Activated naive CD4-positive, alpha-beta T cell treated with anti-CD3 and anti-CD28 coated beads, Interleukin-2, amount 10 ng/mL, durations not matched to agents 7 days and 5 days (primary cell): ENCODE measurements around the gene PAQR8.

Source experiments
- CTCF ChIA-PET: fragments of 350-600 bp; sonication (Branson Sonifier 250); formaldehyde crosslinking; loops from one replicate; lab custom pipeline; 2021; ENCODE audit warnings: antibody characterized with exemption; lab: Charles Lee
- DNase-seq: peaks from one replicate; pipeline ENCODE4 v3.0.0-alpha.2; 2020
- H3K27ac Mint-ChIP-seq: one replicate; pipeline ENCODE4 v1.8.0; 2021; ENCODE audit warnings: mild to moderate bottlenecking, moderate library complexity, mixed read lengths
- H3K27me3 Mint-ChIP-seq: one replicate; pipeline ENCODE4 v1.8.0; 2021; ENCODE audit warnings: mild to moderate bottlenecking, mixed read lengths
- H3K36me3 Mint-ChIP-seq: one replicate; pipeline ENCODE4 v1.8.0; 2021; ENCODE audit warnings: mixed read lengths
- H3K4me1 Mint-ChIP-seq: one replicate; pipeline ENCODE4 v1.8.0; 2021; ENCODE audit warnings: mixed read lengths
- H3K4me3 Mint-ChIP-seq: one replicate; pipeline ENCODE4 v1.8.0; 2021; ENCODE audit warnings: mild to moderate bottlenecking, moderate library complexity, mixed read lengths
- H3K9me3 Mint-ChIP-seq: one replicate; pipeline ENCODE4 v1.8.0; 2021; ENCODE audit warnings: mixed read lengths

PAQR8 gene, protein sequence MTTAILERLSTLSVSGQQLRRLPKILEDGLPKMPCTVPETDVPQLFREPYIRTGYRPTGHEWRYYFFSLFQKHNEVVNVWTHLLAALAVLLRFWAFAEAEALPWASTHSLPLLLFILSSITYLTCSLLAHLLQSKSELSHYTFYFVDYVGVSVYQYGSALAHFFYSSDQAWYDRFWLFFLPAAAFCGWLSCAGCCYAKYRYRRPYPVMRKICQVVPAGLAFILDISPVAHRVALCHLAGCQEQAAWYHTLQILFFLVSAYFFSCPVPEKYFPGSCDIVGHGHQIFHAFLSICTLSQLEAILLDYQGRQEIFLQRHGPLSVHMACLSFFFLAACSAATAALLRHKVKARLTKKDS

DNA sequence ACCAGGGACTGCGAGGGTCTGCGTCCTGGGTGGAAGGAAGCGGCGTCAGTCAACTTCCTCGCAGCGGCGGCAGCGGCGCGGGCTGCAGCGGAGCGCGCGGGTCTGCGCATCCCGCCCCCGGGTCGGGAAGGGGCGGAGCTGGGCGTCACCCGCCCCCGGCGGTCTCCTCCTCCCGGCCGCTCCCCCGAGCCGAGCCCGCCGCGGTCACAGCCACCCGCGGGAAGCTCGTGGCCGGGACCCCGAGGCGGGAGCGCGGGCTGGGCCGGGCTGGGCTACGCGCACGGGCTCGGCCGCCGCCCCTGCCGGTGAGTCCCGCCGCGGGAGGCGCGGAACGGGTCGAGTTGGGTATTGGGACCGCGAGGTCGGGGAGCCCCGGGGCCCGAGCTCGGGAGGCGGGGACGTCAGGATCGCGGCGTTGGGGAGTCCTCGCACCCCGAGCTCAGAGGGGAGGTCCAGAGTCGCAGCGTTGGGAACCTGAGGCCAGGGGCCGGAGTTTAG, at the start of gene PAQR8:
Gene PAQR8 (plus strand): TSS at position 207 of the 498 bp plus-strand sequence. CDS start 41,063 bp downstream, outside the sequence.
- peak within 1 kb of the TSS; percentile 86 for H3K27ac Mint-ChIP-seq
- CTCF ChIA-PET: interaction anchor here (0.6 to 3.1 kb wide), 15 partner anchors 9 to 1124 kb away, joined by 3 to 42 read pairs (median 7); partner anchors contain the start of gene MCM3
- H3K9me3 Mint-ChIP-seq: no peaks in the 10 kb centered on the region
- H3K36me3 Mint-ChIP-seq: peaks cover 19% of the 10 kb centered on the region
- peaks cover 42% of the 10 kb centered on the region for H3K4me1 Mint-ChIP-seq
- peak within 1 kb of the TSS; percentile 88 for H3K4me3 Mint-ChIP-seq
- DNase-seq: peak; percentile 84
- peaks cover 7% of the 10 kb centered on the region for H3K27me3 Mint-ChIP-seq

DNA sequence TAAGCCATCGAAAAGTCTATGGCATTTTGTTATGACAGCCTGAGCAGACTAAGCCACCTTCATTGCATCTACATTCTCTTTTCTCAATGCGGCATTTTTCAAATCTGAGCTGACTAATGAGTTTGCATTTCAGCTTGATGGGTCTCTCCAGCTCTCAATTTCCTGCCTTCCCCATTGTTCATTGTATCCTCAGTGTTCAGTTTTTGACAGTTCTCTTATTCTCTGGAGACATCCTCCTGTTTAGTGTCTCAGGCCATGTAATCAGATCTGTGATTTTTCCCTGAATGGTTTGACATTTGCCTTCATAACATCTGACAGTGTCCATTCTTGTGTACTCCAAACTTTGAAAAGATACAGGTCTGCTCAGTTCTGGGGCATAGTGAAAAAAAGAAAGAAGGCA, 49.5 kb upstream of the PAQR8 start:
- no peak overlapping the region for H3K4me3 Mint-ChIP-seq
- H3K27ac Mint-ChIP-seq: no peak overlapping the region
- no peaks in the 10 kb centered on the region for H3K36me3 Mint-ChIP-seq
- H3K4me1 Mint-ChIP-seq: peaks cover 23% of the 10 kb centered on the region
- CTCF ChIA-PET: no interaction called here
- H3K27me3 Mint-ChIP-seq: no peaks in the 10 kb centered on the region
- no peak for DNase-seq
- H3K9me3 Mint-ChIP-seq: no peaks in the 10 kb centered on the region

- DNase-seq: no peak
- Mint-ChIP-seq H3K27ac (no peak overlapping the region), H3K4me3 (no peak overlapping the region), H3K9me3 (no peaks in the 10 kb centered on the region), H3K27me3 (peaks cover 3% of the 10 kb centered on the region), H3K36me3 (no peaks in the 10 kb centered on the region), H3K4me1 (peaks cover 15% of the 10 kb centered on the region)
- CTCF ChIA-PET: no interaction called here
These were observed 47.2 kb upstream of the PAQR8 start for GRCh38 chr6:52314752-52315151.

GRCh38 chr6:52317211-52317610, 44.7 kb upstream of the PAQR8 start:
- no peak for DNase-seq
- H3K27ac Mint-ChIP-seq: no peak overlapping the region
- H3K27me3 Mint-ChIP-seq: peaks cover 12% of the 10 kb centered on the region
- CTCF ChIA-PET: no interaction called here
- no peaks in the 10 kb centered on the region for H3K9me3 Mint-ChIP-seq
- no peaks in the 10 kb centered on the region for H3K36me3 Mint-ChIP-seq
- peaks cover 11% of the 10 kb centered on the region for H3K4me1 Mint-ChIP-seq
- no peak overlapping the region for H3K4me3 Mint-ChIP-seq

GRCh38 chr6:52317841-52318581, 43.9 kb upstream of the PAQR8 start:
- no peak for DNase-seq
- H3K27ac Mint-ChIP-seq: no peak overlapping the region
- peaks cover 12% of the 10 kb centered on the region for H3K27me3 Mint-ChIP-seq
- H3K9me3 Mint-ChIP-seq: no peaks in the 10 kb centered on the region
- CTCF ChIA-PET: no interaction called here
- H3K4me1 Mint-ChIP-seq: peaks cover 11% of the 10 kb centered on the region
- H3K4me3 Mint-ChIP-seq: no peak overlapping the region
- no peaks in the 10 kb centered on the region for H3K36me3 Mint-ChIP-seq

DNA sequence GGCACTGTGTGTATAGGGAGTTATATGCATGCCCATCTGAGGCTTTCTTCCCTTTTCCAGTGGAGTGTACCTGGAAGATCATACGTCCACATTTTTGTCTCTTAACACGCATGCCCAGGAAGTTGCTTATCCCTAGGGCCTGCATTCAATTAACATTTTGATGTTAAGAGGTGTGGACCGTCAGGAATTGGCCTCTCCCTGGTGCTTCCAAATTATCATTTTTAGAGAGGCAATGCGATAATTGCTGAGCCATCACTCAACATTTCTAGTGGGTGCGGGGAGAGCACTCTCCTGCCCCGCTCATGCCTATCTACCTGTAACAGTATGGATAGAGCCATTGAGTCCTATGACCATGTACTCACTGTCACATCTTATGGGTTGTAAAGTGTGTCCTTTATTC, 37.8 kb upstream of the PAQR8 start:
- CTCF ChIA-PET: no interaction called here
- no peak overlapping the region for H3K4me3 Mint-ChIP-seq
- H3K27me3 Mint-ChIP-seq: peaks cover 17% of the 10 kb centered on the region
- no peaks in the 10 kb centered on the region for H3K9me3 Mint-ChIP-seq
- H3K4me1 Mint-ChIP-seq: no peaks in the 10 kb centered on the region
- H3K27ac Mint-ChIP-seq: no peak overlapping the region
- no peak for DNase-seq
- no peaks in the 10 kb centered on the region for H3K36me3 Mint-ChIP-seq

DNA sequence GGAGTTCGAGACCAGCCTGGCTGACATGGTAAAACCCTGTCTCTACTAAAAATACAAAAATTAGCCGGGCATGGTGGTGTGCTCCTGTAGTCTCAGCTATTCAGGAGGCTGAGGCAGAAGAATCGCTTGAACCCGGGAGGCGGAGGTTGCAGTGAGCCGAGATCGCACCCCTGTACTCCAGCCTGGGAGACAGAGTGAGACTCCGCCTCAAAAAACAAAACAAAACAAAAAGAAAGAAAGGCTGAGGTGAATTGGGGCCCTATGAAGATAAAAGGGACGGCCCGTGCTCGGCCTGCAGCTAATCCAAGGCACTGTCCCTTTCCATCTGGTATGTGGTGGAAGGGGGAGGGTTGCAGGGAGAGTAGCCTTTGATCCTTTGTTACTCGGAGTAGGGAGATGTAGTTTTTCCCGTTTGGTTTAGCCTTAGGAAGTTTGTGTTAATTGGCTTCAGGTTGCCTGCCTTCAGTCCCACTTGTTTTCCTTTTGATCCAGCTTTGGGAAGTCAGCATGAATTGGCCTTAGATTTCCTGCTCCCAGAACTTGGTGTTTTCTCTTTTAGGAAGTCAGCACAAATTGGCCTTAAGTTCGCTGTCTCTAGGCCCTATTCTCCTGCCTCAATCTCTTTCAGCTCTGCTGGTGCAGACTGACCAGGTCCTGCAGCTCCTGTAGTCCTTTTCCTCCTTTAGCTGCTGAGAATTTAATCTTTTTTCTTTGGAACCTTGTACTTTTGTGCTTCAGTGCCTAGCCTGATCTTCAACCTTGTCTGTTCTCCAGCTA, 36.1 kb upstream of the PAQR8 start:
- H3K27ac Mint-ChIP-seq: no peak overlapping the region
- CTCF ChIA-PET: interaction anchor here (0.9 kb wide), 1 partner anchor 262 kb away, joined by 3 read pairs; no protein-coding TSS in a partner anchor

DNA sequence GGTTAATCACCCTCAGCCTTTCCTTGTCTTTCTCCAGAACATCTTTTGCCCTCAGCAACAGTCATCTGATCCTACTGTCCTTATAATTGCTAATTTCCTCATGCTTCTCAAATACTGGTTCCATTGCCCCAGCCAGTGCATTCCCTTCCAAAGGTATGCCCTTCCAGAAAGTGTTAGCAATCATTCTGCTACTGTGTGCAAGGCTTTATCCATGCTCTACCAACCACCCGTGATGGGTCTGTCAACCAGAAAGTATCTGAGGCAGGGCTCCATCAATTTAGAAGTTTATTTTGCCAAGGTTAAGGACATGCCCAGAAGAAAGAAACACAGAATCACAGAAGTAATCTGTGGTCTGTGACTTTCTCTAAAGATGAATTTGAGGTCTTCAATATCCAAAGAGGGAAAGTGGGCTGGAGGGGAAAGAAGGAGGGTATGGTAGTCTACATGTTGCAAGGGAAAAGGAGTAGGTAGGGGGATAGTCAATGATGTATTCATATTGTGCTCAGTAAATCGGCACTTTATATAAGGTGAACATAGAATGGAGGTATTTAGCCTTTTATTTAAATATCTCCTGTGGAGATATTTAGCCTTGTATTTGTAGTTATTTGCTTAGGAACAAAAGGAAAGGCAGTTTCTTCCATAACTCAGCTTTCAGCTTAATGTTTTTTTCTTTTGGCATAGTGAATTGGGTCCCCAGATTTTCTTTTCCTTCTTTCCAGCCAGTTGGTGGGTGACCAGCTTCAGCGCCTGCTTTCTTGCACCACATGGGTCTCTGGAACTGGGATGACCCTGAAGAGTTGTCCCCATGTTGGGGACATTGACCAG, 35.2 kb upstream of the PAQR8 start:
- no peak for DNase-seq
- H3K36me3 Mint-ChIP-seq: no peaks in the 10 kb centered on the region
- H3K27me3 Mint-ChIP-seq: peaks cover 6% of the 10 kb centered on the region
- H3K4me3 Mint-ChIP-seq: no peak overlapping the region
- CTCF ChIA-PET: interaction anchor here (0.9 kb wide), 1 partner anchor 263 kb away, joined by 3 read pairs; no protein-coding TSS in a partner anchor
- H3K27ac Mint-ChIP-seq: no peak overlapping the region
- H3K9me3 Mint-ChIP-seq: no peaks in the 10 kb centered on the region
- peaks cover 2% of the 10 kb centered on the region for H3K4me1 Mint-ChIP-seq

More for the DNA sequence above, 36.1 kb upstream of the PAQR8 start:
- Mint-ChIP-seq H3K4me3 (no peak overlapping the region), H3K36me3 (no peaks in the 10 kb centered on the region), H3K27me3 (peaks cover 7% of the 10 kb centered on the region), H3K9me3 (no peaks in the 10 kb centered on the region), H3K4me1 (no peaks in the 10 kb centered on the region)
- DNase-seq: no peak

GRCh38 chr6:52328303-52328662, 33.7 kb upstream of the PAQR8 start:
- H3K36me3 Mint-ChIP-seq: no peaks in the 10 kb centered on the region
- H3K9me3 Mint-ChIP-seq: no peaks in the 10 kb centered on the region
- H3K27me3 Mint-ChIP-seq: peaks cover 6% of the 10 kb centered on the region
- CTCF ChIA-PET: interaction anchor here (0.6 kb wide), 1 partner anchor 75 kb away, joined by 3 read pairs; no protein-coding TSS in a partner anchor
- peaks cover 16% of the 10 kb centered on the region for H3K4me1 Mint-ChIP-seq
- DNase-seq: no peak
- no peak overlapping the region for H3K27ac Mint-ChIP-seq
- no peak overlapping the region for H3K4me3 Mint-ChIP-seq

- CTCF ChIA-PET: interaction anchor here (0.6 kb wide), 1 partner anchor 74 kb away, joined by 3 read pairs; no protein-coding TSS in a partner anchor
- Mint-ChIP-seq H3K9me3 (no peaks in the 10 kb centered on the region), H3K27ac (no peak overlapping the region), H3K4me3 (no peak overlapping the region), H3K36me3 (no peaks in the 10 kb centered on the region), H3K4me1 (peaks cover 20% of the 10 kb centered on the region), H3K27me3 (peaks cover 6% of the 10 kb centered on the region)
- no peak for DNase-seq
These were observed 33.2 kb upstream of the PAQR8 start for GRCh38 chr6:52328729-52329128.

DNA sequence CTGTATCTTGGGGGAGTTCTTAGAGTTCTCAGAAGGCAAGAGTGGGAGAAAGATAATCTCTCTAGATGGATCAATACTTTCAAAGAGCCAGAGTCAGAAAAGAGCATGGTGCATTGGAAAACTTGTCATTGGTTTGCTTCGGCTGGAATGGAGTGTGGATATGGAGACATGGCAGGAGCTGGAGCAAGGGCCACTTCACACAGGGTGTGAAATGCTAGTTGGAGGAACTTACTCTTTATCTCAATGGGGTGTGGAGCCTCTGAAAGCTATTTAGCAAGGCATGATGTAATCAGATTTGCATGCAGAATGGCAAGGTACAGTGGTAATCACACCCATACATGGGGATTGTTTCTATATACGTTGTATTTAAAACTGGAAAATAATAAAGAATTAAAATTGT, 31.5 kb upstream of the PAQR8 start:
- CTCF ChIA-PET: interaction anchor here (1.5 kb wide), 1 partner anchor 69 kb away, joined by 3 read pairs; no protein-coding TSS in a partner anchor
- H3K4me3 Mint-ChIP-seq: no peak overlapping the region
- peaks cover 6% of the 10 kb centered on the region for H3K27me3 Mint-ChIP-seq
- no peaks in the 10 kb centered on the region for H3K9me3 Mint-ChIP-seq
- no peak overlapping the region for H3K27ac Mint-ChIP-seq
- DNase-seq: no peak
- no peaks in the 10 kb centered on the region for H3K36me3 Mint-ChIP-seq
- peaks cover 31% of the 10 kb centered on the region for H3K4me1 Mint-ChIP-seq

- CTCF ChIA-PET: interaction anchor here (2.6 kb wide), 1 partner anchor 31 kb away, joined by 7 read pairs; the partner anchor contains the start of gene PAQR8
- no peak overlapping the region for H3K4me3 Mint-ChIP-seq
These were observed 30.0 kb upstream of the PAQR8 start for GRCh38 chr6:52331793-52332457.

DNA sequence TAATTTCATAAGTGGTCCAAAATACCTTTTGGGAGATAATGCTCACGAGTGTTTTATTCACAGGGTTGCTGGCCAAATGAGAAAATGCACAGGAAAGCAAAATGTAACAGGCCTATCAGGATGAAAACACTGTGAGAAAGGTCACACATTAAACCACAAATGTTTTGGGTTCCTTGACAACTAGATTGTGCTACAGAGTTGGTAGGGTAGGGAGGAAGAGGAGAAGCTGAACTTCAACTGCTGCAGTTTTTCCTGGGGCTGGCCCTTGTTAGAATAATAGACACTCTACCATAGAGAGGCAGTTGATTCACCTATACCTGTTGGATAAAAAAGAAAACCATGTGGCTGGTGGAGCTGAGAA, 28.1 kb upstream of the PAQR8 start:
- DNase-seq: no peak
- H3K4me3 Mint-ChIP-seq: no peak overlapping the region
- peaks cover 55% of the 10 kb centered on the region for H3K4me1 Mint-ChIP-seq

More at GRCh38 chr6:52331793-52332457, 30.0 kb upstream of the PAQR8 start:
- H3K9me3 Mint-ChIP-seq: no peaks in the 10 kb centered on the region
- peaks cover 6% of the 10 kb centered on the region for H3K27me3 Mint-ChIP-seq
- peaks cover 42% of the 10 kb centered on the region for H3K4me1 Mint-ChIP-seq
- peak overlapping the region; percentile 16 for H3K27ac Mint-ChIP-seq
- no peak for DNase-seq
- H3K36me3 Mint-ChIP-seq: no peaks in the 10 kb centered on the region

More for the DNA sequence above, 28.1 kb upstream of the PAQR8 start:
- H3K27ac Mint-ChIP-seq: peak overlapping the region; percentile 46
- CTCF ChIA-PET: interaction anchor here (1.1 to 1.8 kb wide), 4 partner anchors 28 to 66 kb away, joined by 3 to 4 read pairs (median 4); partner anchors contain the start of gene PAQR8
- H3K36me3 Mint-ChIP-seq: no peaks in the 10 kb centered on the region
- H3K9me3 Mint-ChIP-seq: no peaks in the 10 kb centered on the region
- H3K27me3 Mint-ChIP-seq: no peaks in the 10 kb centered on the region
